Fibroblast of lung (primary cell): ENCODE results near the gene GLIS1. TPM values are rescaled to one million over a fixed set of nuclear protein-coding genes. Genes with fewer than 3 reads are reported as not detected.
A peak's percentile ranks its signal among the peaks of the same experiment; 100 is the strongest.

Source experiments
- DNase-seq, 2 donors: peaks; one replicate each; pipeline versions ENCODE4 v3.0.0 to v3.0.0-alpha.2; 2010; ENCODE audit warnings: low read depth in 2 of 2
- H2AFZ ChIP-seq: 2 replicates; pipeline ENCODE4 v1.5.1; 2012; ENCODE audit warnings: low read length, control low read depth, inconsistent platforms
- H3K27ac ChIP-seq: 2 replicates; pipeline ENCODE4 v1.5.1; 2011; ENCODE audit warnings: low read length, control low read depth; ENCODE audit not compliant: insufficient read depth
- H3K27me3 ChIP-seq: 2 replicates; pipeline ENCODE4 v1.5.1; 2011; ENCODE audit warnings: mild to moderate bottlenecking, low read length; ENCODE audit not compliant: control insufficient read depth, insufficient read depth
- H3K36me3 ChIP-seq: 2 replicates; pipeline ENCODE4 v1.5.1; 2011; ENCODE audit warnings: low read length; ENCODE audit not compliant: control insufficient read depth, insufficient read depth
- H3K4me1 ChIP-seq: 2 replicates; pipeline ENCODE4 v1.5.1; 2011; ENCODE audit warnings: low read length; ENCODE audit not compliant: control insufficient read depth, insufficient read depth; ENCODE audit errors: extremely low read depth
- H3K4me2 ChIP-seq: 2 replicates; pipeline ENCODE4 v1.5.1; 2011; ENCODE audit warnings: low read length, control low read depth; ENCODE audit not compliant: insufficient read depth; ENCODE audit errors: extremely low read depth
- H3K4me3 ChIP-seq, 4 experiments: fragments of 200-600 bp in 1 of 4; sonication (generic) in 1 of 4; replicated peaks in 1 of 4; 2 replicates each; pipeline ENCODE4 v1.5.1; 2011 to 2016; ENCODE audit warnings: low read length in 4 of 4, low read depth in 3 of 4, mild to moderate bottlenecking in 3 of 4, control low read depth in 2 of 4, inconsistent platforms in 1 of 4, mixed read lengths in 1 of 4; ENCODE audit not compliant: insufficient read depth in 1 of 4; ENCODE audit errors: control extremely low read depth in 1 of 4
- H3K79me2 ChIP-seq: 2 replicates; pipeline ENCODE4 v1.5.1; 2012; ENCODE audit warnings: mild to moderate bottlenecking, low read length, inconsistent platforms; ENCODE audit not compliant: control insufficient read depth, insufficient read depth
- H3K9ac ChIP-seq: 2 replicates; pipeline ENCODE4 v1.5.1; 2011; ENCODE audit warnings: mild to moderate bottlenecking, low read length, control low read depth; ENCODE audit not compliant: insufficient read depth
- H3K9me3 ChIP-seq: 2 replicates; pipeline ENCODE4 v1.5.1; 2012; ENCODE audit warnings: low read depth, low read length; ENCODE audit not compliant: control insufficient read depth, insufficient read depth
- H4K20me1 ChIP-seq: 2 replicates; pipeline ENCODE4 v1.5.1; 2011; ENCODE audit warnings: low read length; ENCODE audit not compliant: control insufficient read depth, insufficient read depth; ENCODE audit errors: extremely low read depth
- CTCF ChIP-seq, 2 donors: IDR thresholded peaks in 1 of 2; conservative IDR thresholded peaks in 1 of 2; 1 replicate in 1 of 2; 2 replicates in 1 of 2; pipeline ENCODE4 v1.5.1; 2011 to 2012; ENCODE audit warnings: low read length in 2 of 2, control low read depth in 1 of 2, inconsistent platforms in 1 of 2, low read depth in 1 of 2, mild to moderate bottlenecking in 1 of 2
- EZH2 ChIP-seq: IDR thresholded peaks from 2 replicates; pipeline ENCODE4 v1.5.1; 2012; ENCODE audit warnings: low read length, control low read depth, mild to moderate bottlenecking; ENCODE audit errors: missing control alignments
- polyA plus RNA-seq, 2 donors: library from polyadenylated mRNA; depleted of rRNA in 1 of 2; stranded (reverse) in 1 of 2; unstranded in 1 of 2; fragments of >200 nt; gene quantifications; 2 replicates each; pipeline ENCODE4 v1.2.1, GENCODE V29; 2011 to 2012; ENCODE audit warnings: missing spikeins in 1 of 2
- total RNA-seq: library from RNA; depleted of rRNA; stranded (reverse); fragments of >200 nt; gene quantifications from 2 replicates; pipeline ENCODE4 v1.2.1, GENCODE V29; 2014

Gene GLIS1
- total and polyA plus RNA-seq, 2 donors (not counting 1 experiment from before 2014, with no cell fraction given), result under 0.01 to 0.05 TPM

- H3K36me3 ChIP-seq, result no peaks in the 10 kb centered on the region
- H4K20me1 ChIP-seq, result no peaks in the 10 kb centered on the region
- H3K9me3 ChIP-seq, result no peaks in the 10 kb centered on the region
- H3K79me2 ChIP-seq, result no peaks in the 10 kb centered on the region
- no peaks in the 10 kb centered on the region for H3K27me3 ChIP-seq
- H3K4me2 ChIP-seq, result no peak overlapping the region
- no peak overlapping the region for H2AFZ ChIP-seq
- H3K4me3 ChIP-seq, result no peak overlapping the region
- peak in 1 of 2 donors; percentile 24 for DNase-seq
- H3K9ac ChIP-seq, result no peak overlapping the region
- H3K27ac ChIP-seq, result no peak overlapping the region
- H3K4me1 ChIP-seq, result no peaks in the 10 kb centered on the region
- TF ChIP-seq EZH2 (no peak), CTCF (conservative IDR thresholded peaks at IDR 0.05 in 1 of 2, IDR thresholded peaks at IDR 0.05 in 1 of 2; ENCODE audit: low read depth in 1 of 2, low read length in 2 of 2) (no peak)
These were observed 225.9 kb downstream of the GLIS1 start for GRCh38 chr1:53512807-53513755.

- no peaks in the 10 kb centered on the region for H3K4me1 ChIP-seq
These were observed 226.8 kb downstream of the GLIS1 start for GRCh38 chr1:53511933-53512806.

More at GRCh38 chr1:53511933-53512806, 226.8 kb downstream of the GLIS1 start:
- H3K36me3 ChIP-seq, result no peaks in the 10 kb centered on the region
- H3K27me3 ChIP-seq, result no peaks in the 10 kb centered on the region
- H4K20me1 ChIP-seq, result no peaks in the 10 kb centered on the region
- no peak overlapping the region for H3K4me2 ChIP-seq
- no peak overlapping the region for H3K27ac ChIP-seq
- peak; percentile 80 to 96 for DNase-seq
- H3K9ac ChIP-seq, result no peak overlapping the region
- no peak overlapping the region for H3K4me3 ChIP-seq
- no peak overlapping the region for H2AFZ ChIP-seq
- no peak for TF ChIP-seq EZH2
- TF ChIP-seq CTCF (conservative IDR thresholded peaks at IDR 0.05 in 1 of 2, IDR thresholded peaks at IDR 0.05 in 1 of 2; ENCODE audit: low read depth in 1 of 2, low read length in 2 of 2), result no peak
- H3K79me2 ChIP-seq, result no peaks in the 10 kb centered on the region
- H3K9me3 ChIP-seq, result no peaks in the 10 kb centered on the region
